RKO (cell line): Measurements from ENCODE around the gene METTL26.

Source experiments
- DNase-seq: peaks from one replicate; pipeline ENCODE4 v3.0.0-alpha.2; 2016; ENCODE audit warnings: low spot score

The METTL26 gene

DNA sequence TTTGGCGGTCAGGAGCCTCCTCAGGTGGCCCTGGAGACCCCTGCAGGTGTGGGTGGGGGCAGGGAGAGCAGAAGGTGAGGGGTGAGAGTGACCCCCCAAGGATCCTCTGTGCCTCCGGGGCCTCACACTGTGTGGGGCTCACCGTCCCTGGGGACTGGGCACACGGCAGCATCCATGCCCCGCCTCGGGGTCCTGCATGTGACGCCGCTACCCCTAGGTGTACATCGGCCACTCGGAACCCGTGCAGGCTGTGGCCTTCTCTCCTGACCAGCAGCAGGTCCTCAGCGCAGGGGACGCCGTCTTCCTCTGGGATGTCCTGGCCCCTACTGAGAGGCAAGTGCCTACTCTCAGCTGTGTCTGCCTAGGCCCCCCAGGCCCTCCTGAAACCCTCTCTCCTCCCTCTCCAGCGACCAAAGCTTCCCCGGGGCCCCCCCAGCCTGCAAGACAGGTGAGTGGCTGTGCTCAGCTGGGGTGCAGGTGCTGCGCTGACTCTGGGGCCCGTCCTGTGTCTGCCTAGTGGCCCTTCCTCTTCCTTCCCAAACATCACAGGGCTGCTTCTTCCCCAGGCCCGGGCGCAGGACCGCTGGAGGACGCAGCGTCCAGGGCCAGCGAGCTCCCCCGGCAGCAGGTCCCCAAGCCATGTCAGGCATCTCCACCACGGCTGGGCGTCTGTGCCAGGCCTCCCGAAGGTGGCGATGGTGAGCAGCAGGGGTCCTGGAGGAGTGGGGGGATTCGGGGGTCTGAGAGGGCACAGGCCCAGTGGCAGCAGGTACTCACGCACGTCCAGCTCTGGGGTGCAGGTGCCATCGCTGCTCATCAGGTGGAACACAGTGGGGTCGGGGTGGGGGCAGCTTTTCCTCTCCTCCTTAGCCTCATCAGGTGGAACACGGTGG lies 22.8 kb upstream of the METTL26 start:
- no peak for DNase-seq

DNA sequence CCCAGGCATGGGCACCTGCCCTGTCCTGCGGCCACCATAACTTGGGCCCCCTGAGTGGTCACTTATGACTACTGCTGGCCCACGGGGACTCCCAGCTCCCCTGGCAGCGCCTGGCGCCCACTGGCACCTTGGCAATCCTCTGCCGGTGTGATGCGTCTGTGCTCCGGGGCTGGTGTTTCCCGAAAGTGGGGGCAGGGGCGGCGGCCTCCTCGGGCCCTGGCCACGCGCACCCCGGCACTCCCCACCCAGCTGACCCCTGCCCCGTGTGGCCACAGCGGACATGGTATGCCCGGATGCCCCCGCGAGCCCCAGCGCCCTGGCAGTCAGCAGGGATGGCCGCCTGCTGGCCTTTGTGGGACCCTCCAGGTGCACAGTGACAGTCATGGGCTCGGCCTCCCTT lies 21.4 kb upstream of the METTL26 start:
- DNase-seq: no peak

DNA sequence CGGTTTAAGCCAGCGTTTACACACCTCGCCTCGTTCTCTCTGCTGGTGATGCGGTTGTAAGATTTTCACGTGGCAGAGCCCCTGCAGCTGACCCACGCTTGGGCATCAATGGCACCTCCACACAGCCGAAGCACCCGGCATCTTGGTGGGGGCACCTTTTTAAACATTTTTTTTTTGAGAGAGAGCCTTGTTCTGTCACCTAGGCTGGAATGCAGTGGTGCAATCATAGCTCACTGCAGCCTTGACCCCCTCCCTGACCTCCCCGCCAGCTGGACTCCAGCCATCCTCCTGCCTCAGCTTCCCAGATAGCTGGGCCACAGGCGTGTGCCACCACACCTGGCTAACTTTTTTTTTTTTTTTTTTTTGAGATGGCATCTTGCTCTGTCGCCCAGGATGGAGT lies 17.9 kb upstream of the METTL26 start:
- DNase-seq: no peak

DNA sequence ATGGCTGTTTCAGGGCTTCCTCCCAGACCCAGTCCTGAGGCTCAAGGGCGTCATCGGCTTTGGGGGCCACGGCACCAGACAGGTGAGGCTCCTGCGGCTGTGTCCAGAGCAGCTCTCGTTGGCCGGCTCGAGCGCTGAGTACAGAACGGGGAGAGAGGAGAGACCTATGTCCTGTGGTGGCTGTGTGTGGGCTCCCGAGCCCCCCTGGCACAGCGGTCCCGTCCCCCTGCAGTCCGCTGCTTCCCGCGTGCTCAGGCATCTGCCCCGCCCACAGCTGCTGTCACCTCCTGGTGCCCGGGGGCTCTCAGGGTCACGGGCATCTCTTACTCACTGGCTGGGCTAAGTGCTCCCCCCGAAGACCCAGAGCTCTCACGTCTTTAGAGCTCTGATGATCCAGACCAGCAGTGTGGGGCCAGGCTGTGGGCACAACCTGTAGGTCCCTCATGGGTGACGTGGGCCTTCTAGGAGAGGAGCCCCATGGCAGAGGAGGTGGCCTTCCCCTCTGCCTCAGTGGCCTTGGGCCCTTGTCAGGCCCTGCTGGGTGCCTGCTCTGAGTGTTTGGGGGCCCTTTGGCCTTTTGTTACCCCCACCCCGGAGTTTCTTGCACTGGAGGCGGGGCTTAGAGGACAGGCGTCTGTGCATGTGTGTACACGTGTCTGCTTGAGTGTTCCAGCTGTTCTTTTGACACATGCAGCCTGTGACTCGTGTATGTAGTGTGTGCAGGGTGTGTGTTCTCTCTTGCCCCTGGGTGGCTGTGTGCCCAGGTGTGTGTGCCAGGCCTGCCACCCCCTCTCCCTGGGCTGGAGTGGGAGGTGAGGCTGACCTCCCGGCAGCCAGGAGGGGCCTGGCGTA lies 16.6 kb upstream of the METTL26 start:
- DNase-seq: no peak

DNA sequence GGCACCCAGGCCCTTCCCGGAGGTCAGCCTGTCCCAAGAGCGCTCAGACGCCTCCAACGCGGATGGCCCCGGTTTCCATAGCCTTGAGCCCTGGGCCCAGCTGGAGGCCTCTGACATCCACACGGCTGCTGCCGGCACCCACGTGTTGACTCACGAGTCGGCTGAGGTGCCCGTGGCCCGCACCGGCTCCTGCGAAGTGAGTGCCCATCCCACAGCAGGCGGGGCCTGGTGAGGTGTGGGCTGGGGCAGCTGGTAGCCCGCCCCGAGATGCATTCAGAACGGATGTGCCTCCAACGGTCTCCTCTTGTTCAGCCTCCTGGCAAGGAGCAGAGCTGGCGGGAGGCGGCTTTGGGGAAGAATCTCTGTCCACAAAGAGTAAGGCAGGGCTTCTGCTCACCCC lies 15.7 kb upstream of the METTL26 start:
- DNase-seq: no peak

DNA sequence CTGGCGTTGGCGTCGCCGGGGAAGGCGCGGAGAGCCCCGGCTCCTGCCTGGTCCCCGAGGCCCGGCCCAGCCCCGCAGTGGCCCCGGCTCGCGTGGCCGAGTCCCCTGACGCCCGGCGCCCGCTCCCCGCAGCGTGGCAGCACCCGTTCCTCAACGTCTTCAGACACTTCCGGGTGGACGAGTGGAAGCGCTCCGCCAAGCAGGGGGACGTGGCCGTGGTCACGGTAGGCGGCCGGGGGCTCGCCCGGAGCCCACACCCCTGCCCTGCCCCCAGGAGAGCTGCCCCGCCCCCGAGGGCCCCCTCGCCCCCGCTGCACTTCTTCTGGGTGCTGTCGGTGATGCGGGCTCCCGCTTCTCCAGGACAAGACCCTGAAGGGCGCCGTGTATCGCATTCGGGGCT lies 13.5 kb upstream of the METTL26 start:
- DNase-seq: peak; percentile 39

DNA sequence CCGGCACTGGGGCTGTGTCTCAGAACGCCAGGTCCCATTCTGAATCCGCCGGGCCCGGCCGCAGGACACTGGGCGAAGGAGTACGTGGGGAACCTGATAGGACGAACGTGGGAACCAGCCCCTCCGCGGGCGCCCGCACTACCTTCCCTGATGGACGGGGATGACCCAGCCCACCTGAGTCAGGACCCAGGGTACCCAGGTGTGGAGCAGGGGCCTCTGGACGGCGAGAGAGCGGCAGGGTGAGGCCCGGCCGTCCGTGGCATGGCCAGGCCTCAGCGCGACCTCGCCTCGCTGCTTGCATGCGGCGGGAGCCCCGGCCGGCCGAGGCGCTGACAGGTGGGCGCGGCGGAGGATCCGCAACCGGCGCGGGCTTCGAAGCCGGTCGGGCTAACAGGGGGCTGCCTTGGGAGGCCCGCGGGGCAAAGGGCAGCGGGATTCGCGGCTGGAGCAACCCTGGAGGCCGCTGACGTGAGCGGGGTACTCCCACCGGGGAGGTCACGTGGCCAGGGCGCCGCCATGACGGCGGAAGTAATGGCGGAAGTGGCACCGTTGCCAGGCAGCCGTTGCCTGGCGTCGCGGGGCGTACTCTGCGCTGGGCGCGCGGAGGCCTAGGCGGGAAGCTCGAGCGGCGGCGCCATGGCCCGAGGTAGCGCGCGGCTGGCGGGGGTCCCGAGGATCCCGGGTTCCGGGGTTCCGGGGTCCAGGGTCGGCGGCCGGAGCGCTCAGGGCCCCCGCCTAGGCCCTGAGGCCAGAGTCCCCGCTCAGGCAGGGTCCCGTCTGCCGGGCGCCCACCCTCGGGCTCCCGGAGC lies 12.9 kb upstream of the METTL26 start, which contains the start of gene WDR90:
WDR90 (plus strand) TSS at position 585 of the 809 bp plus-strand sequence; CDS start at position 637, 52 bp downstream.
- peak; percentile 94 for DNase-seq

DNA sequence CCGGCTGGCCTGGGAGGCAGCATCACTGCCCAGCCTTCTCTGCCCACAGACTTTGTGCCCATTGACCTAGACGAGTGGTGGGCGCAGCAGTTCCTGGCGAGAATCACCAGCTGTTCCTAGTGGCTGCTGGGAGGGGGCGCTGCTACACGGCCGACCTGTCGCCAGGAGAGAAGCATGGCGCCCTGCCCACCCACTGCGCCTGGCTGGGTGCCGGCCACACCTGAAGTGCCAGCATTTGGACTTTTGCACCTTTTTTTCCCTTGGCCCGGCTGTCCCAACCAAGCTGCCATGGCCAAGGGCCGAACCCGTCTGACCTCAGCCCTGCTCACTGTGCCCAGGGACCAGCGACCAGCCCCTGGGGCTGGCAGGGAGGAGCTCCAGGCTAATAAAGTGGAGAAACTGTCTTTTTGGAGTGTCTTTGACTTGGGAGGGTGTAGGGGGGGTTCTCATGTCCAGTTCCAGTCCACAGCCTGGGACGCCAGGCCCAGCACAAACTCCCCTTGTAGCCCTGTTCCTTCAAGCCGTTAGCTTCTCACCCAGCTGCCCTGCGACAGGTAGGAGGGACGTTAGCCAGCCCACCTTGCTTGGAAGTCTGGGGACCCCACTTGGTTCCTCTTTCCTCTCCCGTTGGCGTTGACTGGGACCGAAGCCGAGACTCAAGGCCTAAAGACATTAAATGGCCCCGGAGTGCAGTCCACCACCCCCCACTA lies 12.1 kb upstream of the METTL26 start:
- peak; percentile 77 for DNase-seq

DNA sequence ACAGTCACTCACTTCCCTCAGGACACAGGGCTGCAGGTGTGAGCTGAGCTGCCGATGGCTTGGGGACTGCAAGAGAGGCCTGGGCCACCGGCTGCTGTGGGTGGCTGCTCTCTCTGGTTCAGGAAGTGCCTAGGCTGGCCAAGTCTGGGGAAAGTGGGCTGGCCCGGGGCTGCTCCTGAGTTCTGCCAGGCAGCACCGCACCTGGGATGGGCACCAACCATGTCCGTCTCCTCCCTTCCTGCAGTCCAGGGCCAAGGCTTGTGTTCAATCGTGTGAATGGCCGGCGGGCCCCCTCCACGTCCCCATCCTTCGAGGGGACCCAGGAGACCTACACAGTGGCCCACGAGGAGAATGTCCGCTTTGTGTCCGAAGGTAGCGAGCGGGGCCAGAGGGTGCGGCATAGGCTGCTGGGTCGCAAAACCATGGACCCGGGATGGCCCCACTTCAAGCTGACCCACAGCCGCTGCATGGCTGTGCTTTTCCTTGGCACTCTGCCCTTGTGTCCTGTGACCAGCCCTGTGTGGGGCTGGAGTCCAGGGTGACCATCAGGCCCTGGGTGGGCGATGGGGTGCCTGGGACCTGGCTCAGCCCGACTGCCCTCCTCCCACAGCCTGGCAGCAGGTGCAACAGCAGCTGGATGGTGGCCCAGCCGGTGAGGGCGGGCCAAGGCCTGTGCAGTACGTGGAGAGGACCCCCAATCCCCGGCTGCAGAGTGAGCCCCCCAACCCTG lies 11.2 kb upstream of the METTL26 start:
- DNase-seq: no peak

DNA sequence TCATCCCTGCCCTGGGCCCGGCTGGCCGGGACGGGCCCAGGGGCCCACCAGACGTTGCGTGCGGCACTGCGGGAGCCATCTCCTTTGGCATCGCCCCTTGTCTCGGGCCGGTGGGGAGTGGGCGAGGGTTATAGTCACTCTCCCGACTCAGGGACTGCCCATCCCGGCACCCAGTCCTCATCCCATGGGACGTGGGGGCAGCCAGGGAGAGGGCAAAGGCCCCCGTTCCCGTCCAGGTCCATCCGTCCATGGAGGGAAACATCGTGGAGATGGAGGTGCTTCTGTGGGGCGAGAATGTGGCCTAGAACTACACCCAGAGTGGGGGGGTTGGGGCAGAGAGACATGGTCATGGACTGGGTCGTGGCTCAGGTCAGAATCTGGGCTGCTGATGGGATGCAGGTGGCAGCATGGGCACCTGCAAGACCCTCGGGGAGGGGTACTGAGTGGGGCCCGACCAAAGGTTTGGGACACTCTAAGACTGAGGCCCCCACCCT lies 10.6 kb upstream of the METTL26 start:
- DNase-seq: no peak

DNA sequence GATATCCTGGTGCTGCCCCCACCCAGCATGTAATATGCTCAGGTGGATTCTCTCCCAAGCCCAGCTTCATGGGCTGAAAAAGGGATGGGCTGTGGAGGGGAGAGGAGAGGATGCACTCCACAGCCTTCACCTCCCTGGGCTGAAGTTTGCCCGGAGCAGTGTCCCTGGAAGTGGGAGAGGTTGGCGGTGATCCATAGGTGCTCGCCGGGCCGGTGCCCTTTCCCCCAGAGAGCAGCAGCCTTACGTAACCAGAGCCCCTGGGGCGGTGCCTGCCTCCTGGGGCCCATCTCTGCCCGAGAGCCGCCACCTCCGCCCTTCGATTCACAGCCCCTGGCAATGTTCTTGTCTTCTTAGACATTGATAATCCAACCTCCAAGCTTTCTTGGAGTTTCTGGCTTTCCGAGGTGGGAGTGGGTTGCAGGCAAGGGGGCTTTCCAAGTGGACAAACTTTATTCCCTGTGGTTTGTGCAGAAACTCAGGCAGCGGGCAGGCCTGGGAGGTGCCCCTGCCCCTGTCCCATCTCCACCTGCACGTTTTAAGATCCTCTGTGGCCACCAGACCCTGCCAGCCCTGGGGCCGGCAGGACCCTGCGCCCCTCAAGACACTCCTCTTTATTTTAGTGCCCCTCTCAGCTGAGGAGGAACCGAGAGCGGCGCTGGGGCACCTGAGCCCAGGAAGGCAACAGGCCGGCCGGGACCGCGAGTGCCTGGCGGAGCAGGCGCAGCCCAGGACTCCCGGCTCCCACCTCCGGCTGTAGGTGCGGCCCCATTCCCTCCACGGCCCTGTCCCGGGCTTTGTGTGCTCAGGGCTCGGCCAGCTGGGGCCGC lies 10.0 kb upstream of the METTL26 start:
- no peak for DNase-seq

DNA sequence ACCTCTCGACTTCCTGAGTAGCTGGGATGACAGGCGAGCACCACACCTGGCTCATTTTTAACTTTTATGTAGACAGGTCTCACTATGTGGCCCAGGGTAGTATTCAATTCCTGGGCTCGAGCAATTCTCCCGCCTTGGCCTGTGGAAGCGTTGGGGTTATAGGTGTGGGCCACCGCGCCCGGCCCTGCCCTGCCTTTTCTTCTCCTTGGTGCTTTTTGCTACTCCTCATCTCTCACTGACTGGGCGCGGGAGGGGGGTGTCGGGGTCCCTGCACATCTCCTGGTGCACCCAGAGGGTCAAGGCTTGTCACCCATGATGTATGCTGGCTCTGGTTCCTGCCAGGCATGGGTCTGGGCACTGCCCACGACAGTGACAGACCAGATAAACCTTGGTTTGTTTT lies 8.5 kb upstream of the METTL26 start:
- no peak for DNase-seq

DNA sequence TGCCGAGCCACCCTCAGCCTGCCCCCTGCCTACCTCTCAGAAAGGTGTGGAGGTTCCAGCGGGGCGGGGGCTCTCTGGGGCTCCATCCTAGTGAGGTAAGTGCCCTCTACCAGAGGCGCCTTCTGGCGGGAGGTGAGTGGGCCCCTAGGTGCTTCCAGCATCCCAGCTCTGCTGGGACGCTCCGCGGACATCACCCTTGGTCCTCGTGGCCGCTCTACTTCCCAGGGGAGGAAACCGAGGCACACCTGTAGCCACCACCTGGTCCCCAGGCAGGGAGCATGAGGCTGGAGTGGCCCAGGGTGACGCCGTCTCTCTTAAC lies 6.9 kb upstream of the METTL26 start:
- DNase-seq: no peak

DNA sequence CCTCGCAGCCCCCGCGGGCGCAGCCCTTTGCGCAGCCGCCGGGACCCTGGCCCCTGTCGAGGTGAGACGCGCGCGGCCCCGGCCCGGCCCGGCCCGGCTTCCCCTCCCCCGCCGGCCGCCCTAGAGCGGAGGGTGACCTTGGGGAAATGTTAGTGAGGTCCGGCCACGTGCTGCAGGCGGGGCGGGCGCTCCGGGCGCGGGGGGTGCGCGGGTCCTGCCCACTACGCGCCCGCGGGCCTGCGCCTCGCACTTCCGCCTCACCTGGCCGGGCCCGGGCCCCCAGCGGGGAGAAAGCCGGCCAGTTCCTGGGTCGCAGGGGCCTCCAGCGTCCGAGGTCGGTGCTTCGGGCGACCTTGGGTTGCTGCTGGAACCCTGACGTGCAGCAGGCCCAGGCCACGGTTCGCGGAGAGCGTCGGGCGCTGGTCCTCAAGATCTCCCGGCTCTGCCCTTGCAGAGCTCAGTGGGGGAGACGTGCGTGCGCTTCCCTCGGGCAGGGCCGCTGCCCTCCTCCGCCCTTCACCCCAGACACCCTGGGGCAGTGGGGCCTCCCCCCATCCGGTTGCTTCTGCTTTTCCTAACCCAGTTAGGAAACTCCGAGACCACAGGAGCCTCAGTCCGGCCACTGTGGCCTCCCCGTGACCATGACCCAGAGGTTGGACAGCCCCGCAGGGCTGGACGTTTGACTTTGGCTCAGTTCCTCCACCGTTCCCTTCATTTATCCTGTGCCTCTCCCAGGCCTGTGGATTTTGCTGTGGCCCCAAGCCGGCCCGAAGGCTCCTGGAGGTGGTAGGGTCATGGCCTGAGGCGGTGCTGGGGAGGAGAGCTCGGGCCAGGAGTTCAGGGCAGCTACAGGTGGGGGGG lies 6.3 kb upstream of the METTL26 start:
- peak; percentile 55 for DNase-seq

DNA sequence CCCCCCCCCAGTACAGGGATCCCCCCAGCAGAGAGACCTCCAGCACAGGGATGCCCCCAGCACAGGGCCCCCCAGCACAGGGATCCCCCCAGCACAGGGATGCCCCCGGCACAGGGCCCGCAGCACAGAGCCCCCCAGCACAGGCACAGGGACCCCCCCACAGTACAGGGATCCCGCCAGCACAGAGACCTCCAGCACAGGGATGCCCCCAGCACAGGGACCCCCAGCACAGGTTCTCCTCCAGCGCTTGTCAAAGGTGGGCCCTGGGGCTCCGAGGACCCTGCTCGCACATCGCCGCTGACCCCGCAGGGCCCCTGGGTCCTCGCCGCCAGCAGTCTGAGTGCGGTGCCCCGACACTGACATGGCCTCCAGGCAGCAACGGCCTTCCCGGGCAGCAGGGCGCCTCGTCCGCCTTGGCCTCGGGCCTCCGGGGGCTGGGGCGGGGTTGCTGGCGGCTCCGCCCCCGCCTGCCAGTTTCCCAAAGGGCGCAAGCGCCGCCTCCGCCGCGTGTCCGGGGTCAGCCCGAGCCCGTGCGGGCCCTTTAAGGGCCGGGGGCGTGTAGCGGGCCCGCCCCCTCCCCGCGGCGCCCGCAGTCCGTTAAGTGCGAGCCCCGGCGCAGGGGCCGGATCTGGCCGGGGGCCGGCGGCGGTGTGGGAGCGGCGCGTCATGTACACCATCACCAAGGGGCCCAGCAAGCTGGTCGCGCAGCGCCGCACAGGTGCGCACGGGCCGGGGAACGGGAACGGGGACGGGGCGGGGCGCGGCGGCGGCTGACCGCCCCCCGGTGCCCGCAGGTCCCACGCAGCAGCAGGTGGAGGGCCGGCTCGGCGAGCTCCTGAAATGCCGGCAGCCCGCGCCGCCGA lies 5.5 kb upstream of the METTL26 start, which contains the start of gene MCRIP2:
MCRIP2 (plus strand) TSS at position 503 of the 863 bp plus-strand sequence; CDS start at position 667, 164 bp downstream.
- peak; percentile 90 for DNase-seq

DNA sequence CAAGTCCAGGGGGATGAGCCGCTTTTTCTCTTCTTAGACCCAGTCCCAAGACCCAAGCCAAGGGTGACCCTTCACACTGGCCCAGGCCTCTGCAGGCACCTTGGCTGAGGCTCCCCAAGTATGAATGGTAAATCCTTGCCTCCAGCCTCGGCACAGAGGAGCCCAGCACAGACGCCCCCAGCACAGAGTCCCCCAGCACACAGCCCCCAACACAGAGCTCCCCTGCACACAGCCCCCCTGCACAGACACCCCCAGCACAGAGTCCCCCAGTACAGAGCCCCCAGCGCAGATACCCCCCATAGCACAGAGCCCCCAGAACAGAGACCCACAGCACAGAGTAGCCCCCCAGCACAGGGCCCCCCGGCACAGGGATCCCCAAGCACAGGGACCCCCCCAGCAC lies 4.5 kb upstream of the METTL26 start:
- no peak for DNase-seq

DNA sequence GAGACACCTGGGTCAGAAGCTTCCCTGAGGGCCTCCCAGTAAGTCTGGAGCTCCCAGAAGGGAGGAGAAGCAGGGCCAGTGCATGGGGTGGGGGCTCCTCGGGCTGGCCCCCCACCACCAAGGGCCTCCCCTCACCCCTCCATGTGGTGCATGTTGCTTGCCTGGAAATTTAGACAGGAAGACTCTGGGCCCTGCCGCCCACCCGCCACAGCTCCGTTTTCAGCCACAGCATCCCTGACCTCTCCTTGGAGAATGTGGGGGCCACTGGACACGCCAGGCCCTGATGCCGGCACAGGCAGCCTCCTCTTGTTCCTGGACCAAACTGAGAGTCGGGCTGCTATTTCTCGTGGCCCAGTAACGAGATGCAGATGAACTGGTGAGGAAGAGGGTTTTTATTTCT lies 2.7 kb upstream of the METTL26 start:
- no peak for DNase-seq

DNA sequence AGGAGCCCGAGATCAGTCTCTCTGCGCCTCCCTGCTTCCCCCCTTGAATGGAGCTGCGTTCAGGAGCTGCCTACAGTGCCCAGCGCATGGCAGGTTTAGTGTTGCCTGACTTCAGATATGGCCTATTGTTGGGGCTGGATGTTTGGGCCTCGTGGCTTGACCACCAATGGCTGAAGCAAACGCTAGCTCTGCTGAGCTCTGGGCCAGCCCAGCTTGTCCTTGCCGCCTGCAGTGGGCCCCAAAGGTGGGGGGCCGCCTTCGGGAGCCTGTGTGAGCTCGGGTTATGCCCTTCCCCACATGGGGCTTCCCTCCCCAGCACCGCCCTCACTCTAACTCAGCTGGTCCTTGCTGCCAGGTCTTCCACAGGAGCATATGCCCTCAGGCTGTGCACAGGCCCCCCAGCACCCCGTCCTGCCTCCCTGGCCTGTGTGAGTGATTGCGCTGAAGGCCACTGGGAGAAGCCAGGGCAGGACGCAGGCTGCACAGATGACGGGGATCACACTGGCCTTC lies 2.0 kb upstream of the METTL26 start:
- no peak for DNase-seq
